Natural killer cell (primary cell): ENCODE measurements around the gene PRDM16. TPM values are rescaled to one million over a fixed set of nuclear protein-coding genes. Genes with fewer than 3 reads are reported as not detected.

Source experiments
- ATAC-seq, 3 donors: fragments of 150-1000 bp in 2 of 3; fragments of 200-7000 bp in 1 of 3; cut with Tn5 transposase; 1 replicate in 1 of 3; 2 replicates in 2 of 3; pipeline ENCODE4 v1.10.0; 2021; ENCODE audit warnings: mild to moderate bottlenecking in 2 of 3, moderate library complexity in 2 of 3
- DNase-seq, 2 donors: peaks; one replicate each; pipeline versions ENCODE4 v3.0.0 to v3.0.0-alpha.2; 2013 to 2021; ENCODE audit warnings: mixed read lengths in 1 of 2
- H3K27ac ChIP-seq: one replicate; pipeline ENCODE4 v1.5.1; 2013; ENCODE audit warnings: mild to moderate bottlenecking, low read length
- H3K27me3 ChIP-seq: one replicate; pipeline ENCODE4 v1.6.1; 2013; ENCODE audit warnings: low read length; ENCODE audit not compliant: control insufficient read depth, insufficient read depth
- H3K36me3 ChIP-seq: one replicate; pipeline ENCODE4 v1.6.1; 2013; ENCODE audit warnings: low read length; ENCODE audit not compliant: control insufficient read depth, insufficient read depth
- H3K4me1 ChIP-seq: one replicate; pipeline ENCODE4 v1.6.1; 2013; ENCODE audit warnings: low read length; ENCODE audit not compliant: control insufficient read depth, insufficient read depth
- H3K4me3 ChIP-seq: one replicate; pipeline ENCODE4 v1.5.1; 2013; ENCODE audit warnings: low read length
- H3K9me3 ChIP-seq: one replicate; pipeline ENCODE4 v1.6.1; 2013; ENCODE audit warnings: low read length; ENCODE audit not compliant: control insufficient read depth, insufficient read depth
- H3K27ac Mint-ChIP-seq, 2 donors: one replicate each; pipeline ENCODE4 v1.8.0; 2022; ENCODE audit warnings: mild to moderate bottlenecking in 2 of 2, mixed read lengths in 2 of 2, moderate library complexity in 1 of 2
- H3K27me3 Mint-ChIP-seq, 2 donors: one replicate each; pipeline ENCODE4 v1.8.0; 2022; ENCODE audit warnings: low read depth in 2 of 2, mixed read lengths in 2 of 2
- H3K36me3 Mint-ChIP-seq: one replicate; pipeline ENCODE4 v1.8.0; 2022; ENCODE audit warnings: mixed read lengths
- H3K4me1 Mint-ChIP-seq, 2 donors: one replicate each; pipeline ENCODE4 v1.8.0; 2022; ENCODE audit warnings: mixed read lengths in 2 of 2
- H3K4me3 Mint-ChIP-seq: one replicate; pipeline ENCODE4 v1.8.0; 2022; ENCODE audit warnings: mild to moderate bottlenecking, moderate library complexity, mixed read lengths
- H3K9me3 Mint-ChIP-seq, 2 donors: one replicate each; pipeline ENCODE4 v1.8.0; 2022; ENCODE audit warnings: mixed read lengths in 2 of 2
- WGBS: methylation state at CpG from one replicate; pipeline ENCODE4 v1.1.7; 2013; ENCODE audit warnings: missing lambda C conversion rate; ENCODE audit not compliant: insufficient coverage; 5-methylcytosine and 5-hydroxymethylcytosine counted together
- intact Hi-C: fragments of 100-400 bp; cut with micrococcal nuclease; formaldehyde crosslinking; loops from one replicate; pipeline ENCODE4 v1.14.2; 2022
- total RNA-seq, 4 donors: library from RNA; stranded (reverse); fragments of 120-200 nt in 1 of 4; gene quantifications; one replicate each; pipeline versions ENCODE4 v1.2.3 to v1.2.4, GENCODE V29; 2013 to 2022
- TF ChIP-seq, protein P1 (sequence below): fragments of 200-600 bp; IDR thresholded peaks from one replicate; pipeline ENCODE4 v1.8.0; 2022; ENCODE audit warnings: antibody characterized with exemption

The PRDM16 gene
- total RNA-seq, 3 donors from 2014 or later (not counting 1 experiment from before 2014, with no cell fraction given), result 0.25 to 0.64 TPM; not detected in 1

DNA sequence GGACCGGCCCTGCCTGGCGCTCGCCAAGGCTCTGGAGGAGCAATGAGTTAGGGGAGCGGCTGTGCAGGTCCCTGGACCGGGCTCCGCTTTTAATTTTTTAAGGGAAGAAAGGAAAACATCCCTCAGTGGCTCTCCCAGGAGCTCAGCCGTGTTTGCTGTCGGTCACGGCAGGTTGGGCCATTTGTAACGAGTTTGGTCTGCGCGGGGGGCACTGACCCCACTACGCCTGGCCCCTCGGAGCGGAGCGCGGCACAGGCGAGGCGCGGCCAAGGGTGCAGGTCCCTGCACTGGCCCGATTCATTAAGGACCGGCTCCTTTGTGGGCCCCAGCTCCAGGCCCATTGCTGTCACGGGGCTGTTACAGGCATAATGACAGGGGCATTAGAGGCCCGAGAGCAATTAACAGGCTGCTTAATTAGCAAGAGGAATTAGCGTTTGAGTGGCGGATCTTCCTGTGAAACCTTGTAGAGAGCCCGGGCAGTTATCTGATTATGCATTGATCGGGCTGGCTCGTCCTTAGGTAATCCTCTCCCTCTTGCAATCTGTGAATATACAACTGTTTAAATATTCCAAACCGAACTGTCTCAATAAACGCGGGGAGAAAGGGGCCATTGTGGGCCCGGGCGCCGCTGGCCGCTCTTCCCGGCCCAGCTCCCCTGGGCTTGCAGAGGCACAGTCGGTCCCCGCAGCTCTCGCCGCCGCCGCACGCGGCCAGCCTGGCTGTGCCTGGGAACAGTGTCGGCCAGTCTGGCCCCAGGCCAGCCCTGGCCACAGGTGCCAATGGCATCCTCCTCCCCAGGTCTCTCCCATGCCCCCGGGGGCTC is 56.8 kb downstream of the PRDM16 start:
- Histone ChIP-seq H3K4me3 (no peak overlapping the region), H3K27ac (no peak overlapping the region), H3K27me3 (no peaks in the 10 kb centered on the region), H3K36me3 (no peaks in the 10 kb centered on the region), H3K4me1 (no peaks in the 10 kb centered on the region), H3K9me3 (no peaks in the 10 kb centered on the region)
- H3K27me3 Mint-ChIP-seq, result no peaks in the 10 kb centered on the region
- TF ChIP-seq, protein P1, sequence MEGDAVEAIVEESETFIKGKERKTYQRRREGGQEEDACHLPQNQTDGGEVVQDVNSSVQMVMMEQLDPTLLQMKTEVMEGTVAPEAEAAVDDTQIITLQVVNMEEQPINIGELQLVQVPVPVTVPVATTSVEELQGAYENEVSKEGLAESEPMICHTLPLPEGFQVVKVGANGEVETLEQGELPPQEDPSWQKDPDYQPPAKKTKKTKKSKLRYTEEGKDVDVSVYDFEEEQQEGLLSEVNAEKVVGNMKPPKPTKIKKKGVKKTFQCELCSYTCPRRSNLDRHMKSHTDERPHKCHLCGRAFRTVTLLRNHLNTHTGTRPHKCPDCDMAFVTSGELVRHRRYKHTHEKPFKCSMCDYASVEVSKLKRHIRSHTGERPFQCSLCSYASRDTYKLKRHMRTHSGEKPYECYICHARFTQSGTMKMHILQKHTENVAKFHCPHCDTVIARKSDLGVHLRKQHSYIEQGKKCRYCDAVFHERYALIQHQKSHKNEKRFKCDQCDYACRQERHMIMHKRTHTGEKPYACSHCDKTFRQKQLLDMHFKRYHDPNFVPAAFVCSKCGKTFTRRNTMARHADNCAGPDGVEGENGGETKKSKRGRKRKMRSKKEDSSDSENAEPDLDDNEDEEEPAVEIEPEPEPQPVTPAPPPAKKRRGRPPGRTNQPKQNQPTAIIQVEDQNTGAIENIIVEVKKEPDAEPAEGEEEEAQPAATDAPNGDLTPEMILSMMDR, result no peak
- H3K9me3 Mint-ChIP-seq, result no peaks in the 10 kb centered on the region
- no peak for DNase-seq
- intact Hi-C loops, result no loop called here
- 94% methylated on average over 47 of the region's 47 CpGs for WGBS
- no peak overlapping the region for H3K4me3 Mint-ChIP-seq
- H3K4me1 Mint-ChIP-seq, result no peaks in the 10 kb centered on the region
- no peak for ATAC-seq
- H3K27ac Mint-ChIP-seq, result no peak overlapping the region
- no peaks in the 10 kb centered on the region for H3K36me3 Mint-ChIP-seq

DNA sequence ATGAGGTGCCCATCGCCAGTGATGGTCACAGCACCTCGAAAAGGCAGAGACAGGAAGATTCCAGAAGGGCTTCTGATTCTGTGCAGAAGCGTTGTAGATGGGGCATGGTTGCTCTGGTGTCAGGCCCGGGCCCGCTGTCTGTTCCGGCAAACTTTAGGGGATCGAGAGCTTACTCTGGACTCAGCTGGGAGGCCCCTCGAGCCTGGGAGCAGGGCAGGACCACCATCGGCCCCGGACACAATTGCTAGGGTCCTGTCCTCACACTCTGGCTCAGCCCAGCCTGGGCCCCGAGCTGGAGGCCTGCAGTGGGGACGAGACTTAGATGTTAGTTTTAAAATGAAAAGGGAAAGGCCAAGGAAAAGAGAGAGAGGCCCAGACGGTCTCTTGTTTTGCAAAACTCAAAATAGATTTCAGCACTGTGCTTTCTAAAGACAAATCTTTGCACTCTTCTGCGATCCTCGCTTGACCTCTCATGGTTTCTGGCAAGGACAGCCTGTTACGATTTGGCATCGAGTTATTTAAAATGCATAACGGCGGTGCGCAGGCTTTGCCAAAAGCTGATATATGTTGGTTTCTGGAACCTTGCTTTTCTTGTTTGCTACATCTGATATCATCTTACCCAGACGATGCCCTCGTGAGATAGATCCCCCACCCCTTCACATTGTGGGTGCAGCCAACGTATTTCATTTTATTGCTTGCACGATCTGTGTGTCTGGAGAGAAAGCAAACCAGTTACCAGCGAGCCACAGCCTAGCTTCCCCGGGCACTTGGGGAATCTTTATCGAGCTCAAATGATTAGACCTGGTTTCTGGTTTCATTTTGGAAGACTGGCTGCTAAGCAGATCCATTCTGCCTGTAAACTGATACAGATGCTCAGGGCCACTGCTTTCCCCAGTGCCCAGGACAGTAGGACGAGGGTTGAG is 58.0 kb downstream of the PRDM16 start:
- Mint-ChIP-seq H3K27me3 (no peaks in the 10 kb centered on the region), H3K4me1 (no peaks in the 10 kb centered on the region), H3K4me3 (no peak overlapping the region), H3K27ac (no peak overlapping the region), H3K36me3 (no peaks in the 10 kb centered on the region), H3K9me3 (no peaks in the 10 kb centered on the region)
- ATAC-seq (no peak), DNase-seq (no peak)
- Histone ChIP-seq H3K36me3 (no peaks in the 10 kb centered on the region), H3K27me3 (no peaks in the 10 kb centered on the region), H3K9me3 (no peaks in the 10 kb centered on the region), H3K4me1 (no peaks in the 10 kb centered on the region), H3K4me3 (no peak overlapping the region), H3K27ac (no peak overlapping the region)
- TF ChIP-seq, protein P1, result no peak
- intact Hi-C loops, result no loop called here
- 89% methylated on average over 28 of the region's 28 CpGs for WGBS

DNA sequence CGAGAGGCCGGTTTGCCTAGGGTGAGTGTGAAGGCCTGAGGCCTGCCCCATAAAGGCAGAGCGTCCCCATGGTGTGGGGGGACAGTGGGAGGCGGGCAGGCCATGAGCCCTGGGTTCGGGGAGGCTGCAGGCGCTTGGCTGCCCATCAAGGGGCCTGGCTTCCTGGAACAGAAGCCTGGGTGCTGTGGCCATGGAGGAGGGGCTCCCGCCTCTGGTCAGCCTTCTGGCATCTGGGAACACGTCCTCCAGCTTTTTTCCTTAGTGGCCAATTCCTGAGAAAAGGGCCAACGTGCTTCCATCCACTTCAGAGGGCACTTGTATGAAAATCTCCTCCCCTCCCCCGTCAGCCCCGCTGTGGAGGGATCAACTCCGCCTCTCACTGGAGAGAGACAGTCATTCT is 58.7 kb downstream of the PRDM16 start:
- DNase-seq (no peak), ATAC-seq (no peak)
- 87% methylated on average over 12 of the region's 12 CpGs for WGBS

More for the DNA sequence above, 58.7 kb downstream of the PRDM16 start:
- Histone ChIP-seq H3K4me3 (no peak overlapping the region), H3K27me3 (no peaks in the 10 kb centered on the region), H3K27ac (no peak overlapping the region), H3K4me1 (no peaks in the 10 kb centered on the region), H3K36me3 (no peaks in the 10 kb centered on the region), H3K9me3 (no peaks in the 10 kb centered on the region)
- intact Hi-C loops, result no loop called here
- Mint-ChIP-seq H3K9me3 (no peaks in the 10 kb centered on the region), H3K4me1 (no peaks in the 10 kb centered on the region), H3K36me3 (no peaks in the 10 kb centered on the region), H3K4me3 (no peak overlapping the region), H3K27ac (no peak overlapping the region), H3K27me3 (no peaks in the 10 kb centered on the region)
- TF ChIP-seq, protein P1, result no peak
